ENCODE measurements around the gene ZNRF1. TPM values are rescaled to one million over a fixed set of nuclear protein-coding genes. Genes with fewer than 3 reads are reported as not detected.
A peak's percentile ranks its signal among the peaks of the same experiment; 100 is the strongest.
"Not testable (repeated sequence)": the region's sequence is repeated elsewhere in the genome, so short reads cannot be mapped to it uniquely, and the experiment has no call there.

ZNRF1 gene
- total RNA-seq, 2 experiments from 2014 or later: 35.2 to 42.9 TPM

DNA sequence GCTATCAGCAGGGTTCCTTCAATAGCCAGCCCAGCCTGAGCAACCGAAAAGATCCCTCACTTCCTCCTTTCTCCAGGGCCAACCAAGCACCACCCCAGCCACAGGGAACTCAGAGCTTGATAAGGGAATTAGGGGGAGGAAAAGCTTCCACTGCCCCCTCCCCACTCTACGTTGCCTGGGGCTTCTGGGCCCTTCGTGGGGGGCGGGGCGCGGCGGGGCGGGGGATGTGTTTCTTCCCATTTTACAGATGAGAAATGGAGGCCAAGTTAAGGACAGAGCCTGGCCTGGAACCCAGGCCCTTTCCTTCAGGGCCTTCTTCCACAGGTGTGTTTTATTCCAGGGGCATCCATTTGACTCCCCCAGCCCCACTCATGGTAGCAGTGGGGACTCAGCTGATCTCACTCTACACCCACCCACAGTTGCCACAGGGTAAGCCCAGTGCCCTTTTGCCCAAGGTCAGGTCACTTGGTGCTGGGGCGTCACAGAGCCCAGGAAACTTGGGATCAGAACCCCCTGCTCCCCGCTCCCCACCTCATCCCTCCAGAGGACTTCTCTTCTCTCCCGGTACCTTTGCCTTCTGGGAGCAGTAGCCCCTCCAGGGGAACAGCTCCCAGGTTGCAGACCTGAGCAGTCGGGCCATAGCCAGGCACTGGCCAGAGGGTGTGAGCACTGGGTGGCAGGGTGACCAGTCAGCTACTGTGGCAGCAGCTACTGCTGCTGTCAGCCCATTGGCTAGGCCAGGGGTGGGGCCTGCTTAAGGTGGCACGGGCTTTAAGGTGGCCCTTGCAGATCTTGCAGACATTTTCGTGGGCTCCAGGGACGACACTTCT is 117.5 kb downstream of the ZNRF1 start, which contains the start of gene LDHD:
Gene LDHD (minus strand): TSS at position 700 of the 830 bp plus-strand sequence. CDS start 60 bp downstream, at position 640.
- H3K4me1 Mint-ChIP-seq: peaks cover 14% of the 10 kb centered on the region
- no peak for ATAC-seq
- intact Hi-C loops (cut with DNase I, micrococcal nuclease): loop anchor here in 1 of 2 experiments (10.0 kb wide), 1 partner anchor 411 kb away; the partner anchor contains the start of gene MLKL
- H3K9me3 Mint-ChIP-seq (ENCODE audit: low read depth): peaks cover under 1% of the 10 kb centered on the region
- no peaks in the 10 kb centered on the region for H3K36me3 Mint-ChIP-seq (ENCODE audit: low read depth)
- H3K27ac Mint-ChIP-seq: no peak within 1 kb of the TSS
- POLR2A ChIA-PET: no interaction called here
- CTCF ChIA-PET: no interaction called here
- H3K27me3 Mint-ChIP-seq: peaks cover 6% of the 10 kb centered on the region
- no peak for DNase-seq
- H3K4me3 Mint-ChIP-seq: no peak within 1 kb of the TSS

DNA sequence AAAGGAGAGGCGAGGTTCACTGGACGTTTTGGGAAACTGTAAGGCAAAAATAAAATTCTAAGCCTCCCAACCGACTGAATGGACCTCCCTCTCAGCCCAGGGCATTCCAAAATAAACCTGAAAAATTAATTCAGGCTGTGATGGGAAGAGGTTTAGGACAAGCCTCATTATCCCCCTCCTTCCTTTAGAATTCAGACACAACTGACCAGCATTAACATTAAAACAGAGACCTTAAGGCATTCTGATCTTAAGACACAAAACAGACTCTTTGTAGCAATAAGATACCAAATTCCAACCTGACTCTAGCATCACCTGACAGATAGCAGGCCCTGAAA is 118.1 kb downstream of the ZNRF1 start:
- Mint-ChIP-seq H3K27me3 (peaks cover 6% of the 10 kb centered on the region), H3K27ac (no peak overlapping the region), H3K36me3 (ENCODE audit: low read depth) (no peaks in the 10 kb centered on the region), H3K4me3 (no peak overlapping the region), H3K4me1 (peaks cover 9% of the 10 kb centered on the region), H3K9me3 (ENCODE audit: low read depth) (peaks cover 5% of the 10 kb centered on the region)
- POLR2A ChIA-PET: no interaction called here
- CTCF ChIA-PET: no interaction called here
- ATAC-seq (no peak), DNase-seq (no peak)
- intact Hi-C loops (cut with DNase I, micrococcal nuclease): loop anchor here in 1 of 2 experiments (10.0 kb wide), 1 partner anchor 412 kb away; the partner anchor contains the start of gene MLKL

DNA sequence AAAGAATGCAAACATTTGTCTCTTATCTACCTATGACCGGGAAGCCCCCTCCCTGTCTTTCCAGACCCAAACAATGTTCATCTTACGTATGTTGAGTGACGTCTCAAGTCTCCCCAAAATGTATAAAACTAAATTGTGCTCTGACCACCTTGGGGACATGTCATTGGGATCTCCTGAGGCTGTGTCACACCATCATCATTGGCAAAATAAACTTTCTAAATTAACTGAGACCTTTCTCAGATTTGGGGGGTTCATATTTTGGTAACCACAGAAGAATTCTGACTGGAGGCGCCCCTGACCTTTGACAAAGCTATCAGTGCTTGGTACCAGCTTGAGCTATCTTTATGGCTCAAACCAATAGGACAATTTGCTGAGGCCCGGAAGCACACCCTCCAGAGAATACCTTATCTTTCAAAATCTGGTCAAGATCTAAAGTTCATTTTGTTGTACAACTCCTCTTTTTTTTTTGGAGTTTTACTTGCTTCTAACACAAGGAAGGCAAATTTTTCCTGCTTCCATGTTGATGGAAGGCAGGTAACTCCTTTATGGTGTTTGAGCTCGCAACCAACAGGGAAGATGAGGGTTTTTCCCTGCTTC is 120.2 kb downstream of the ZNRF1 start:
- intact Hi-C loops (cut with DNase I, micrococcal nuclease): loop anchor here in 1 of 2 experiments (10.0 kb wide), 1 partner anchor 414 kb away; the partner anchor contains the start of gene MLKL
- peaks cover 2% of the 10 kb centered on the region for H3K4me1 Mint-ChIP-seq
- H3K27me3 Mint-ChIP-seq: no peaks in the 10 kb centered on the region
- CTCF ChIA-PET: interaction anchor here (0.8 to 3.1 kb wide), 3 partner anchors 8 to 134 kb away, joined by 3 to 11 read pairs (median 7); partner anchors contain the start of gene WDR59
- no peaks in the 10 kb centered on the region for H3K36me3 Mint-ChIP-seq (ENCODE audit: low read depth)
- H3K27ac Mint-ChIP-seq: no peak overlapping the region
- ATAC-seq (no peak), DNase-seq (no peak)
- no peak overlapping the region for H3K4me3 Mint-ChIP-seq
- POLR2A ChIA-PET: no interaction called here
- peaks cover 11% of the 10 kb centered on the region for H3K9me3 Mint-ChIP-seq (ENCODE audit: low read depth)

DNA sequence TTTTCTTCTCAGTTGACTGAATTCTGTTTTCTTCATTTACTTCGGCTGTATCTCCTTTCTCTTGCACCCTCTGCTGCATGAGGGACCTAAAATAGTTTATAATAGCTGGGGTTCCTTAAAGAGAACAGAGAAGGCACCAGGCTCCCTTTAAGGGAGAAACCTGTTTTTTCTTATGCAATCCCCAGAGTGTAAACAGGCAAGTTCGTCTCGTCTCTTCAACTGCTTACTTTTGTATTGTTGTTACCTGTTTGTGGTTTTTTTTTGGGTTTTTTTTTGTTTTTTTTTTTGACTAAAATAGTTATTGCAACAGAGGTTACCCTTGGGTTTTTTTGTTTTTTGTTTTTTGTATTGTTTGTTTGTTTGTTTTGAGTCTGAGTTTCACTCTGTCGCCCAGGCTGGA is 121.4 kb downstream of the ZNRF1 start:
- ChIA-PET POLR2A (no interaction called here), CTCF (interaction anchor here (0.8 to 3.1 kb wide), 2 partner anchors 11 to 80 kb away, joined by 3 to 11 read pairs; no protein-coding TSS in a partner anchor)
- intact Hi-C loops (cut with DNase I, micrococcal nuclease): no loop called here
- ATAC-seq: no peak
- Mint-ChIP-seq H3K27ac (no peak overlapping the region), H3K4me1 (peaks cover 2% of the 10 kb centered on the region), H3K9me3 (ENCODE audit: low read depth) (peaks cover 11% of the 10 kb centered on the region), H3K4me3 (no peak overlapping the region), H3K27me3 (no peaks in the 10 kb centered on the region), H3K36me3 (ENCODE audit: low read depth) (no peaks in the 10 kb centered on the region)
- no peak for DNase-seq

DNA sequence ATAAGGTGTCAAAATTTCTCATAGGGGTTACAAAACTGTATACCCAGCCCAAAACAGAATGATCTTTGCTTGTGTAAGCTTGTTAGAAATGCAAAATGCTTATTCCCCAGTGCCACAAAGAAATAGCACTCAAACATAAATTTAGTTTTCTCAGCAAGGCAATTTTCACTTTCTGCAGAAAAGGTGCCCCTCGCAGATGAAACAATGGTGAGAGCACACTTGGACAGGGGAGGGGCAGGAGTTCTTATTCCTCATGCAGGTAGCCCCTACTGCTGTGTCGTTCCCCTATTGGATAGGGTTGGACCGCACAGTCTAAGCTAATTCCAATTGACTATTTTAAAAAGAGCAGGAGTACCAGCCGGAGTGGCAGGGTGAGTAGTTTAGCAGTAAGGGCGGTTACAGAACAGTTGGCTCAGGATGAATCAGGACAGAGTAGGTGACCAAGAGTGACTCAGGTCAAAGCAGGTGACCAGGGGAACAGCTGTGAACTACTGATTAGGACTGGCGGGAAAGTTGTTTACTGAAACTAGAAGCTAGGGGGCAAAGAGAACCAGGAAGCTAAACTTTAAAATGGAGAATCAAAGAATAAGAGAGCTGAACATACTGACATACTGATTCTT is 123.2 kb downstream of the ZNRF1 start:
- no peaks in the 10 kb centered on the region for H3K27me3 Mint-ChIP-seq
- no peak overlapping the region for H3K27ac Mint-ChIP-seq
- no peaks in the 10 kb centered on the region for H3K36me3 Mint-ChIP-seq (ENCODE audit: low read depth)
- intact Hi-C loops (cut with DNase I, micrococcal nuclease): no loop called here
- no peak for DNase-seq
- no peak overlapping the region for H3K4me3 Mint-ChIP-seq
- ATAC-seq: no peak
- peaks cover 11% of the 10 kb centered on the region for H3K9me3 Mint-ChIP-seq (ENCODE audit: low read depth)
- H3K4me1 Mint-ChIP-seq: no peaks in the 10 kb centered on the region
- ChIA-PET POLR2A (interaction anchor here (0.6 kb wide), 1 partner anchor 170 kb away, joined by 3 read pairs; no protein-coding TSS in a partner anchor), CTCF (interaction anchor here (1.0 kb wide), 1 partner anchor 11 kb away, joined by 10 read pairs; no protein-coding TSS in a partner anchor)

DNA sequence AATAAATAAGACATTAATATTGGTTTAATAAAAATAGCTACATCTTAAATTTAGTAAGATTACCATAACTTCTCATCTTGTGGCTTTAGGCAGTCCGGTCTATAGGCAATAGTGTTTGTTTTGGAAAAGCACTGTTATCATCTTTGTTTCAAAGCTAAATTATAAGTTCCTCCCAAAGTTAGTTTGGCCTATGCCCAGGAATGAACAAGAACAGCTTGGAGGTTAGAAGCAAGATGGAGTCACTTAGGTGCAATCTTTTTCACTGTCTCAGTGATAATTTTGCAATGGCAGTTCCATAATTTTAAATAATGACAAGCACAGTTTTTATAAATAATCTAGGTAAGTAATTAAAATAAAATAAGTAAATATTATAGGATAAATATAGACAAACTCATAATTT is 123.8 kb downstream of the ZNRF1 start:
- Mint-ChIP-seq H3K36me3 (ENCODE audit: low read depth) (no peaks in the 10 kb centered on the region), H3K4me1 (no peaks in the 10 kb centered on the region), H3K27me3 (no peaks in the 10 kb centered on the region), H3K9me3 (ENCODE audit: low read depth) (peaks cover 11% of the 10 kb centered on the region), H3K4me3 (no peak overlapping the region), H3K27ac (no peak overlapping the region)
- ChIA-PET CTCF (no interaction called here), POLR2A (interaction anchor here (0.6 kb wide), 1 partner anchor 171 kb away, joined by 3 read pairs; no protein-coding TSS in a partner anchor)
- no peak for ATAC-seq
- intact Hi-C loops (cut with DNase I, micrococcal nuclease): no loop called here
- no peak for DNase-seq

DNA sequence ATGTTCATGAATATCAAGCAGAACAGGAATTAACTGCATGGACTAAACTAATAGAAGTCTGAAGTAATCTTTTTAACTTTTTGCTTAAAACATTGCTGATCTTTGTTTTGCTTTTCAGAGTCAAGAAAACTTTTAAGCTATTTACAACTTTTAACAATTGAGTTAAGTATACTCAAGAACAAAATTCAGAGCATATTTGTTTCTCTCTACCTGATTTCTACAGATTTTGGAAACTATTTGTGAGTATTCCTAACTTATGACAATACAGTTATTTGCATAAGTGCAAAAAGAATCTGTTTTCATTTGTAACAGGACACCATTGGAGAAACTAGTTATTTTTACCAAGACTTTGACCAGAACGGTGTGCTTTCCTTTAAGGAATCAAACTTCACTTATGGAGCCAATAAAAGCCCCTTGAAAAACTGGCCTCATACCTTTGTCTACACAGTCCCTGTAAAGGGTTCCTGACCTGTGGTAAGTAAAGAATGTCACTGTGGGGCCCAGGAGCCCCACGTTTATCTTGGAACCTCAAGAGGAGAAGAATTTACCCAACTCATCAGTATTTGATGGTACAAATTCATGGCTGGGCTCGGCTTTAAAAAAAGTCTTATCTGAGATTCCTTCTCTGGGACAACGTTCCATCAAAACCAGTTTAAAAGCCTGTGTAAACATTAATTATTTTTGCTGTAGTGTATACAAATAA is 129.0 kb downstream of the ZNRF1 start:
- CTCF ChIA-PET: no interaction called here
- Mint-ChIP-seq H3K4me3 (no peak overlapping the region), H3K9me3 (ENCODE audit: low read depth) (no peaks in the 10 kb centered on the region), H3K36me3 (ENCODE audit: low read depth) (no peaks in the 10 kb centered on the region), H3K27ac (no peak overlapping the region), H3K27me3 (peaks cover 5% of the 10 kb centered on the region), H3K4me1 (peaks cover 11% of the 10 kb centered on the region)
- intact Hi-C loops (cut with DNase I, micrococcal nuclease): no loop called here
- DNase-seq: no peak
- no peak for ATAC-seq
- POLR2A ChIA-PET: no interaction called here

DNA sequence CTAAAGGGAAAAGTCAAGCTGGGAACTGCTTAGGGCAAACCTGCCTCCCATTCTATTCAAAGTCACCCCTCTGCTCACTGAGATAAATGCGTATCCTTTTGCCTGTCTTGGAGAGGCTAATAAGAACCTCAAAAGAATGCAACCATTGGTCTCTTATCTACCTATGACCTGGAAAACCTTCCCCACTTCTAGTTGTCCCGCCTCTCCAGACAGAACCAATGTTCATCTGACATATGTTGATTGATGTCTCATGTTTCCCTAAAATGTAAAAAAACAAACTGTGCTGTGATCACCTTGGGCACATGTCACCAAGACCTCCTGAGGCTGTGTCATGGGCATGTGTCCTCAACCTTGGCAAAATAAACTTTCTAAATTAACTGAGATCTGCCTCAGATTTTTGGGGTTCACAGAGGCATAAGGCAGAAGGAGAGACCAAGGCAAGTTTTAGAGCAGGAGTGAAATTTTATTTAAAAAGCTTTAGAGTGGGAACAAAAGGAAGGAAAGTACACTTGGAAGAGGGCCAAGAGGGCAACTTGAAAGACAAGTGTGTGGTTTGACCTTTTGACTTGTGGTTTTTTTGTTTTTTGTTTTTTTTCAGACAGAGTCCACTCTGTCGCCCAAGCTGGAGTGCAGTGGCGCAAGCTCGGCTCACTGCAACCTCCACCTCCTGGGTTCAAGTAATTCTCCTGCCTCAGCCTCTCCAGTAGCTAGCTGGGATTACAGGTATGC is 130.8 kb downstream of the ZNRF1 start:
- intact Hi-C loops (cut with DNase I, micrococcal nuclease); POLR2A ChIA-PET; H3K9me3 Mint-ChIP-seq (ENCODE audit: low read depth); DNase-seq; H3K4me3 Mint-ChIP-seq; ATAC-seq; H3K36me3 Mint-ChIP-seq (ENCODE audit: low read depth); H3K27ac Mint-ChIP-seq; H3K27me3 Mint-ChIP-seq: not testable (repeated sequence)
- CTCF ChIA-PET: interaction anchor here (1.0 to 1.3 kb wide), 2 partner anchors 18 to 160 kb away, joined by 3 to 7 read pairs; no protein-coding TSS in a partner anchor
- H3K4me1 Mint-ChIP-seq: peaks cover 11% of the 10 kb centered on the region

DNA sequence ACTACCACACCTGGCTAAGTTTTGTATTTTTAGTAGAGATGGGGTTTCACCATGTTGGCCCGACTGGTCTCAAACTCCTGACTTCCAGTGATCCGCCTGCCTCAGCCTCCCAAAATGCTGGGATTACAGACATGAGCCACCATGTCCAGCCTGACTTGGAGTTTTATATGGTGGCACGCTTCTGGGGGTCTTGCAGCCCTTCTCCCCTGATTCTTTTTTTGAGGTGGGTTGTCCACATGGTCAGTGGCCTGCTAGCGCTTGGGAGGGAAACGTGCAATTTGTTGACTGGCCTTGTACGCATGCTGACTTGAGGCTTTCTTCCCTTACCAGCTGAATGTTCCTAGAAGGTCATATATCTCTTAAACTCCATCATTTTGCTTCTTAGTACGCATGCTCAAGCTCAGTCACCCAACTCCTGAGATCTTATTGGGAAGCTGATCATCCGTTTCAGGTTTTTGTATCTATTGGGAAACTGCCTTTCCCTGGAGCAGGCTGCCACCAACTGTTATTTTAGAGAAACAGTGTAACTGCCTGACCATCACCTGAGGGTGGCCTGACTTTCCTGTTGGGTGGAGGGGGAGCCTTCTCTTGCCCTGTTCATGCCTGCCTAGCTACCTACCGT is 131.4 kb downstream of the ZNRF1 start:
- ChIA-PET POLR2A (no interaction called here), CTCF (interaction anchor here (1.0 to 1.3 kb wide), 2 partner anchors 19 to 161 kb away, joined by 3 to 7 read pairs; no protein-coding TSS in a partner anchor)
- Mint-ChIP-seq H3K4me3 (no peak overlapping the region), H3K36me3 (ENCODE audit: low read depth) (no peaks in the 10 kb centered on the region), H3K27me3 (peaks cover 5% of the 10 kb centered on the region), H3K27ac (no peak overlapping the region), H3K9me3 (ENCODE audit: low read depth) (no peaks in the 10 kb centered on the region), H3K4me1 (peaks cover 11% of the 10 kb centered on the region)
- intact Hi-C loops (cut with DNase I, micrococcal nuclease): no loop called here
- no peak for DNase-seq
- ATAC-seq: no peak

DNA sequence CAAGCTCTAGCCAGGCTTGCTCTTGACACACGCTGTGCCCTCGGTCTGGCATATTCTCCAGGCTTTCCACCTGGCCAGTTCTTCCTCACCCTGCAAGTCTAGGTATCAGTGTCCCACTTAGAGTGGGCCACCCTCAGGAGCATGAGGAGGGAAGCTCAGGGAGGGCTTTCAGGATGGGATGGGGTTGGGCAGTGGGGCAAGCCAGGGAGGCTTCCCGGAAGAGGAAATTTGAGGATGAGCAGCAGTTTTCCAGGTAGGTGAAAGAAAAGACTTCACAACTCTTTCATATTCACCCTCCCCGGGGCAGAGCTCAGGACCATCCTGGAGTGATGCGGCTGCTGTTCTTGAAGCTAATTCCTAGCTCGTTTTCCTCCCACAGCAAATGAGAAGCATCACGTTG is 132.3 kb downstream of the ZNRF1 start:
- no peak overlapping the region for H3K4me3 Mint-ChIP-seq
- CTCF ChIA-PET: interaction anchor here (0.7 to 1.3 kb wide), 4 partner anchors 20 to 161 kb away, joined by 3 to 7 read pairs (median 4); no protein-coding TSS in a partner anchor
- no peaks in the 10 kb centered on the region for H3K36me3 Mint-ChIP-seq (ENCODE audit: low read depth)
- intact Hi-C loops (cut with DNase I, micrococcal nuclease): no loop called here
- peaks cover 11% of the 10 kb centered on the region for H3K4me1 Mint-ChIP-seq
- ATAC-seq: no peak
- H3K9me3 Mint-ChIP-seq (ENCODE audit: low read depth): no peaks in the 10 kb centered on the region
- H3K27me3 Mint-ChIP-seq: peaks cover 5% of the 10 kb centered on the region
- POLR2A ChIA-PET: no interaction called here
- peak overlapping the region; percentile 5 for H3K27ac Mint-ChIP-seq
- no peak for DNase-seq

Measured in activated CD4-positive, alpha-beta T cell treated with anti-CD3 and anti-CD28 coated beads for 36 hours (primary cell).